GM19240 (cell line): ENCODE results near the gene TMEM164.

Experiments
- DNase-seq: peaks from one replicate; pipeline ENCODE4 v3.0.0; 2011; ENCODE audit warnings: low spot score; ENCODE audit not compliant: insufficient read length

Gene TMEM164

GRCh38 chrX:110037178-110037577 is 34.3 kb downstream of the TMEM164 start:
- DNase-seq, result no peak

- DNase-seq, result no peak
Measured at GRCh38 chrX:110038900-110039299, 36.0 kb downstream of the TMEM164 start.

GRCh38 chrX:110041980-110042379 is 39.1 kb downstream of the TMEM164 start:
- DNase-seq, result no peak

GRCh38 chrX:110042496-110042895 is 39.6 kb downstream of the TMEM164 start:
- DNase-seq, result no peak

- no peak for DNase-seq
Measured at GRCh38 chrX:110043506-110043905, 40.6 kb downstream of the TMEM164 start.

GRCh38 chrX:110044346-110045249 is 41.7 kb downstream of the TMEM164 start:
- DNase-seq, result no peak

- no peak for DNase-seq
Measured at GRCh38 chrX:110045421-110045820, 42.5 kb downstream of the TMEM164 start.

GRCh38 chrX:110046001-110046400 is 43.1 kb downstream of the TMEM164 start:
- no peak for DNase-seq

- DNase-seq, result no peak
Measured at GRCh38 chrX:110046971-110047370, 44.1 kb downstream of the TMEM164 start.

- no peak for DNase-seq
Measured at GRCh38 chrX:110049096-110049495, 46.2 kb downstream of the TMEM164 start.

- no peak for DNase-seq
Measured at GRCh38 chrX:110050386-110050785, 47.5 kb downstream of the TMEM164 start.

- no peak for DNase-seq
Measured at GRCh38 chrX:110050901-110051300, 48.0 kb downstream of the TMEM164 start.

GRCh38 chrX:110051559-110051958 is 48.6 kb downstream of the TMEM164 start:
- no peak for DNase-seq

GRCh38 chrX:110052303-110052702 is 49.4 kb downstream of the TMEM164 start:
- no peak for DNase-seq

- DNase-seq, result no peak
Measured at GRCh38 chrX:110053453-110053852, 50.5 kb downstream of the TMEM164 start.

- DNase-seq, result no peak
Measured at GRCh38 chrX:110055616-110056015, 52.7 kb downstream of the TMEM164 start.

- no peak for DNase-seq
Measured at GRCh38 chrX:110056419-110056818, 53.5 kb downstream of the TMEM164 start.

- no peak for DNase-seq
Measured at GRCh38 chrX:110059410-110059809, 56.5 kb downstream of the TMEM164 start.

- DNase-seq, result no peak
Measured at GRCh38 chrX:110060317-110060716, 57.4 kb downstream of the TMEM164 start.

- no peak for DNase-seq
Measured at GRCh38 chrX:110060846-110061537, 58.1 kb downstream of the TMEM164 start.

GRCh38 chrX:110062919-110063318 is 60.0 kb downstream of the TMEM164 start:
- no peak for DNase-seq

GRCh38 chrX:110066488-110067225 is 63.7 kb downstream of the TMEM164 start:
- DNase-seq, result no peak
